PC-3 (cell line): ENCODE results near the gene RIC1. TPM values are rescaled to one million over a fixed set of nuclear protein-coding genes. Genes with fewer than 3 reads are reported as not detected.
A peak's percentile ranks its signal among the peaks of the same experiment; 100 is the strongest.
"Not testable (repeated sequence)": the region's sequence is repeated elsewhere in the genome, so short reads cannot be mapped to it uniquely, and the experiment has no call there.

Experiments
- ATAC-seq: fragments of 200-7000 bp; cut with Tn5 transposase; 2 replicates; pipeline ENCODE4 v1.9.1; 2020; ENCODE audit warnings: mild to moderate bottlenecking, moderate library complexity
- BruUV-seq: library from RNA; stranded (reverse); fragments of 400-500 nt; replicated peaks from 2 replicates; lab custom pipeline; 2021; lab: Mats Ljungman, UMichigan
- CTCF ChIA-PET: fragments of 300-600 bp; sonication (Branson Sonifier 250); formaldehyde crosslinking; loops from one replicate; lab custom pipeline; 2022; ENCODE audit warnings: antibody characterized with exemption; lab: Charles Lee
- POLR2A ChIA-PET: fragments of 300-600 bp; sonication (Branson Sonifier 250); formaldehyde crosslinking; loops from one replicate; lab custom pipeline; 2022; ENCODE audit warnings: antibody characterized with exemption; ENCODE audit not compliant: unreplicated experiment; lab: Charles Lee
- DNase-seq: peaks from one replicate; pipeline ENCODE4 v3.0.0-alpha.2; 2015
- H2AFZ ChIP-seq: fragments of 300-600 bp; sonication (generic); 2 replicates; pipeline ENCODE4 v1.6.0; 2016; ENCODE audit warnings: antibody characterized with exemption, low read length
- H3F3A ChIP-seq: fragments of 300-600 bp; sonication (generic); one replicate; pipeline ENCODE4 v1.6.0; 2017; ENCODE audit warnings: antibody characterized with exemption, low read length, control low read depth, mild to moderate bottlenecking; ENCODE audit not compliant: unreplicated experiment
- H3K27ac ChIP-seq: fragments of 300-600 bp; sonication (generic); 2 replicates; pipeline ENCODE4 v1.5.1; 2016; ENCODE audit warnings: mild to moderate bottlenecking, low read length
- H3K27me3 ChIP-seq: fragments of 300-600 bp; sonication (generic); 2 replicates; pipeline ENCODE4 v1.6.1; 2016; ENCODE audit warnings: low read length, mixed read lengths
- H3K36me3 ChIP-seq: fragments of 300-600 bp; sonication (generic); 2 replicates; pipeline ENCODE4 v1.6.1; 2016; ENCODE audit warnings: low read depth, mixed run types, low read length, mixed read lengths
- H3K4me1 ChIP-seq: fragments of 300-600 bp; sonication (generic); 2 replicates; pipeline ENCODE4 v1.5.1; 2016; ENCODE audit warnings: low read length; ENCODE audit not compliant: insufficient read depth
- H3K4me2 ChIP-seq: fragments of 300-600 bp; sonication (generic); 2 replicates; pipeline ENCODE4 v1.6.0; 2016; ENCODE audit warnings: low read length
- H3K4me3 ChIP-seq: fragments of 300-600 bp; sonication (generic); 2 replicates; pipeline ENCODE4 v1.5.1; 2016; ENCODE audit warnings: mild to moderate bottlenecking, low read length, mixed read lengths
- H3K79me2 ChIP-seq: fragments of 300-600 bp; sonication (generic); 2 replicates; pipeline ENCODE4 v1.6.1; 2017; ENCODE audit warnings: low read length, mixed read lengths
- H3K9ac ChIP-seq: fragments of 300-600 bp; sonication (generic); 2 replicates; pipeline ENCODE4 v1.6.0; 2016; ENCODE audit warnings: mild to moderate bottlenecking, low read length
- H3K9me2 ChIP-seq: fragments of 300-600 bp; sonication (generic); replicated peaks from 2 replicates; pipeline ENCODE4 v1.6.1; 2016; ENCODE audit warnings: mixed run types, low read length, mixed read lengths
- H3K9me3 ChIP-seq: fragments of 300-600 bp; sonication (generic); 2 replicates; pipeline ENCODE4 v1.6.1; 2016; ENCODE audit warnings: low read length, mixed read lengths
- H4K20me1 ChIP-seq: fragments of 300-600 bp; sonication (generic); 2 replicates; pipeline ENCODE4 v1.6.1; 2016; ENCODE audit warnings: low read length, mixed read lengths
- EZH2 ChIP-seq: fragments of 300-600 bp; sonication (generic); IDR thresholded peaks from one replicate; pipeline ENCODE4 v1.6.1; 2017; ENCODE audit warnings: antibody characterized with exemption, mild to moderate bottlenecking, low read length; ENCODE audit not compliant: unreplicated experiment
- EZH2phosphoT487 ChIP-seq: fragments of 300-600 bp; sonication (generic); IDR thresholded peaks from 2 replicates; pipeline ENCODE4 v1.6.1; 2018; ENCODE audit warnings: mild to moderate bottlenecking, antibody characterized with exemption, low read length, borderline replicate concordance
- intact Hi-C: fragments of 100-400 bp; cut with micrococcal nuclease; formaldehyde crosslinking; loops from 2 replicates; pipeline ENCODE4 v1.9.0; 2023
- total RNA-seq: library from RNA; depleted of rRNA; stranded (reverse); fragments of >200 nt; gene quantifications from 2 replicates; pipeline ENCODE4 v1.2.3, GENCODE V29; 2014
- TF ChIP-seq, protein P1 (sequence below): fragments of 300-600 bp; sonication (generic); conservative IDR thresholded peaks from 2 replicates; pipeline ENCODE4 v1.5.1; 2017; ENCODE audit warnings: antibody characterized with exemption, low read depth, mild to moderate bottlenecking, low read length

RIC1 gene
- total RNA-seq, 1 experiment from 2014 or later, result 16.0 TPM

DNA sequence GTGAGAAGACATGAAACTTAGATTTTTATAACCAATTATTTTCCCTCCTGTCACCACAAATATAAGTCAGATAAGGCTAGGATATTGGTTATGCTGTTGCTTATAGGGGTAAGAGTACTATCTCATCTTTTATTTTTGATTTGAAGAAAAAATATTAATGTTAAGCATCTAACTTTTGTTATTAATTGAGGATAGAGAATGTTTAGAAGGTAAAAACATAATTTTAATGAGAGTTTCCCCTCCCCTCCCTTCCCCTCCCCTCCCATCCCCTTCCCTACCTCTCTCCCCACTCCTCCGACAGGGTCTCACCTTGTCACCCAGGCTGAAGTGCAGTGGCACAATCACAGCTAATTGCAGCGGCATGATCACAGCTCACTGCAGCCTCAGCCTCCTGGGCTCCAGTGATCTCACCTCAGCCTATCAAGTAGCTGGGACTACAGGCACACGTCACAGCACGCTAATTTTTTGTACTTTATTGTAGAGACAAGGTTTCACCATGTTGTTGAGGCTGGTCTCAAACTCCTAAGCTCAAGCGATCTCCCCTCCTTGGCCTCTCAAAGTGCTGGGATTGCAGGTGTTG is 86.7 kb downstream of the RIC1 start:
- DNase-seq, result no peak
- BruUV-seq, result no TSS peak
- POLR2A ChIA-PET, result no interaction called here
- H4K20me1 ChIP-seq, result no peaks in the 10 kb centered on the region
- H3K4me1 ChIP-seq, result peaks cover 36% of the 10 kb centered on the region
- H3K4me3 ChIP-seq, result no peak overlapping the region
- no peak overlapping the region for H3K27ac ChIP-seq
- no peaks in the 10 kb centered on the region for H3K79me2 ChIP-seq
- TF ChIP-seq EZH2phosphoT487, result no peak
- no peak for TF ChIP-seq EZH2
- TF ChIP-seq, protein P1, sequence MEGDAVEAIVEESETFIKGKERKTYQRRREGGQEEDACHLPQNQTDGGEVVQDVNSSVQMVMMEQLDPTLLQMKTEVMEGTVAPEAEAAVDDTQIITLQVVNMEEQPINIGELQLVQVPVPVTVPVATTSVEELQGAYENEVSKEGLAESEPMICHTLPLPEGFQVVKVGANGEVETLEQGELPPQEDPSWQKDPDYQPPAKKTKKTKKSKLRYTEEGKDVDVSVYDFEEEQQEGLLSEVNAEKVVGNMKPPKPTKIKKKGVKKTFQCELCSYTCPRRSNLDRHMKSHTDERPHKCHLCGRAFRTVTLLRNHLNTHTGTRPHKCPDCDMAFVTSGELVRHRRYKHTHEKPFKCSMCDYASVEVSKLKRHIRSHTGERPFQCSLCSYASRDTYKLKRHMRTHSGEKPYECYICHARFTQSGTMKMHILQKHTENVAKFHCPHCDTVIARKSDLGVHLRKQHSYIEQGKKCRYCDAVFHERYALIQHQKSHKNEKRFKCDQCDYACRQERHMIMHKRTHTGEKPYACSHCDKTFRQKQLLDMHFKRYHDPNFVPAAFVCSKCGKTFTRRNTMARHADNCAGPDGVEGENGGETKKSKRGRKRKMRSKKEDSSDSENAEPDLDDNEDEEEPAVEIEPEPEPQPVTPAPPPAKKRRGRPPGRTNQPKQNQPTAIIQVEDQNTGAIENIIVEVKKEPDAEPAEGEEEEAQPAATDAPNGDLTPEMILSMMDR, result no peak
- no peaks in the 10 kb centered on the region for H3K9me3 ChIP-seq
- no peak overlapping the region for H3K9ac ChIP-seq
- no peak for ATAC-seq
- no peaks in the 10 kb centered on the region for H3K27me3 ChIP-seq
- H3K36me3 ChIP-seq, result peaks cover 6% of the 10 kb centered on the region; the same call in 1 of the 2 replicates
- no peak overlapping the region for H2AFZ ChIP-seq
- H3K4me2 ChIP-seq, result no peak overlapping the region
- CTCF ChIA-PET, result no interaction called here
- H3F3A ChIP-seq, result peaks cover 5% of the 10 kb centered on the region
- H3K9me2 ChIP-seq, result no peaks in the 10 kb centered on the region
- intact Hi-C loops, result loop anchor here (2.0 to 10.0 kb wide), 3 partner anchors 59 to 265 kb away; partner anchors contain the start of genes CD274 and RIC1

GRCh38 chr9:5717434-5717833 is 88.5 kb downstream of the RIC1 start:
- intact Hi-C loops, result loop anchor here (10.0 kb wide), 1 partner anchor 57 kb away; no protein-coding TSS in a partner anchor
- CTCF ChIA-PET, DNase-seq, H2AFZ ChIP-seq, H3K27me3 ChIP-seq, H3K9me2 ChIP-seq, H3K4me3 ChIP-seq, POLR2A ChIA-PET, H3K79me2 ChIP-seq, H3K9ac ChIP-seq, H3F3A ChIP-seq, ATAC-seq, H3K27ac ChIP-seq, H4K20me1 ChIP-seq, H3K4me2 ChIP-seq, H3K9me3 ChIP-seq, H3K36me3 ChIP-seq, BruUV-seq: not testable (repeated sequence)
- peaks cover 51% of the 10 kb centered on the region for H3K4me1 ChIP-seq

GRCh38 chr9:5718296-5719032 is 89.6 kb downstream of the RIC1 start:
- Histone ChIP-seq H3K27ac (0 out of 2 replicates have a peak overlapping the region, but pooled peaks have one; percentile 71), H3K4me1 (peaks cover 51% of the 10 kb centered on the region), H3K9ac (no peak overlapping the region), H3K79me2 (no peaks in the 10 kb centered on the region), H3K36me3 (peaks cover 6% of the 10 kb centered on the region; the same call in 1 of the 2 replicates), H2AFZ (no peak overlapping the region), H3K4me2 (peak overlapping the region; percentile 15; the same call in 1 of the 2 replicates), H4K20me1 (no peaks in the 10 kb centered on the region), H3K27me3 (no peaks in the 10 kb centered on the region), H3K9me3 (no peaks in the 10 kb centered on the region), H3K9me2 (no peaks in the 10 kb centered on the region), H3K4me3 (no peak overlapping the region), H3F3A (peaks cover 9% of the 10 kb centered on the region)
- DNase-seq, result no peak
- ChIA-PET POLR2A (no interaction called here), CTCF (interaction anchor here (0.9 kb wide), 1 partner anchor 118 kb away, joined by 4 read pairs; no protein-coding TSS in a partner anchor)
- TF ChIP-seq EZH2phosphoT487, result no peak
- TF ChIP-seq, protein P1, result no peak
- TF ChIP-seq EZH2, result no peak
- intact Hi-C loops, result loop anchor here (10.0 kb wide), 1 partner anchor 56 kb away; no protein-coding TSS in a partner anchor
- no TSS peak for BruUV-seq
- no peak for ATAC-seq
